Trophoblast cell (in vitro differentiated cells and primary cell): Measurements from ENCODE around the gene MFF.

Experiments used
- DNase-seq, 2 donors: peaks; one replicate each; pipeline ENCODE4 v3.0.0-alpha.2; 2016
- H2AFZ ChIP-seq: 2 replicates; pipeline ENCODE4 v1.6.1; 2013; ENCODE audit warnings: low read length, moderate library complexity, mild to moderate bottlenecking; ENCODE audit not compliant: insufficient read depth, poor library complexity
- H2AK5ac ChIP-seq: 2 replicates; pipeline ENCODE4 v1.6.1; 2013; ENCODE audit warnings: mild to moderate bottlenecking, low read length
- H2BK120ac ChIP-seq: 2 replicates; pipeline ENCODE4 v1.6.1; 2013; ENCODE audit warnings: low read length, mild to moderate bottlenecking, moderate library complexity; ENCODE audit not compliant: insufficient read depth, poor library complexity
- H2BK12ac ChIP-seq: 2 replicates; pipeline ENCODE4 v1.6.1; 2013; ENCODE audit warnings: mild to moderate bottlenecking, low read length, moderate library complexity
- H2BK5ac ChIP-seq: 2 replicates; pipeline ENCODE4 v1.6.1; 2013; ENCODE audit warnings: low read length, low read depth, moderate library complexity, mild to moderate bottlenecking; ENCODE audit not compliant: poor library complexity
- H3K14ac ChIP-seq: 2 replicates; pipeline ENCODE4 v1.6.1; 2013; ENCODE audit warnings: mild to moderate bottlenecking, low read length
- H3K18ac ChIP-seq: 2 replicates; pipeline ENCODE4 v1.6.1; 2013; ENCODE audit warnings: mild to moderate bottlenecking, low read length
- H3K23ac ChIP-seq: 2 replicates; pipeline ENCODE4 v1.6.1; 2013; ENCODE audit warnings: low read length
- H3K27ac ChIP-seq: 2 replicates; pipeline ENCODE4 v1.5.1; 2013; ENCODE audit warnings: low read depth, mild to moderate bottlenecking, inconsistent platforms, low read length, moderate library complexity
- H3K27me3 ChIP-seq: 2 replicates; pipeline ENCODE4 v1.6.1; 2013; ENCODE audit warnings: inconsistent platforms, mild to moderate bottlenecking, low read length, moderate library complexity; ENCODE audit not compliant: insufficient read depth
- H3K36me3 ChIP-seq, 2 experiments: 1 replicate in 1 of 2; 2 replicates in 1 of 2; pipeline ENCODE4 v1.6.1; 2013; ENCODE audit warnings: low read length in 2 of 2, mild to moderate bottlenecking in 2 of 2, moderate library complexity in 1 of 2; ENCODE audit not compliant: insufficient read depth in 2 of 2, control insufficient read depth in 1 of 2
- H3K4ac ChIP-seq: 2 replicates; pipeline ENCODE4 v1.6.1; 2013; ENCODE audit warnings: low read depth, mild to moderate bottlenecking, low read length, moderate library complexity
- H3K4me1 ChIP-seq, 2 experiments: 1 replicate in 1 of 2; 2 replicates in 1 of 2; pipeline ENCODE4 v1.6.1; 2013; ENCODE audit warnings: low read length in 2 of 2, mild to moderate bottlenecking in 2 of 2, moderate library complexity in 1 of 2; ENCODE audit not compliant: insufficient read depth in 2 of 2, control insufficient read depth in 1 of 2
- H3K4me2 ChIP-seq: 2 replicates; pipeline ENCODE4 v1.6.1; 2013; ENCODE audit warnings: inconsistent platforms, mild to moderate bottlenecking, low read length, moderate library complexity
- H3K4me3 ChIP-seq: 2 replicates; pipeline ENCODE4 v1.5.1; 2013; ENCODE audit warnings: mild to moderate bottlenecking, low read depth, low read length, inconsistent platforms
- H3K79me1 ChIP-seq: one replicate; pipeline ENCODE4 v1.6.1; 2013; ENCODE audit warnings: low read length
- H3K79me2 ChIP-seq: 2 replicates; pipeline ENCODE4 v1.6.1; 2013; ENCODE audit warnings: low read length, mild to moderate bottlenecking; ENCODE audit not compliant: control insufficient read depth, insufficient read depth, poor library complexity
- H3K9ac ChIP-seq: 2 replicates; pipeline ENCODE4 v1.6.1; 2013; ENCODE audit warnings: mild to moderate bottlenecking, low read length
- H3K9me3 ChIP-seq: 2 replicates; pipeline ENCODE4 v1.6.1; 2013; ENCODE audit warnings: low read depth, mild to moderate bottlenecking, control low read depth, inconsistent platforms, low read length; ENCODE audit not compliant: insufficient read depth
- H4K12ac ChIP-seq: 2 replicates; pipeline ENCODE4 v1.6.1; 2013; ENCODE audit warnings: low read depth, mild to moderate bottlenecking, low read length, moderate library complexity
- H4K8ac ChIP-seq: 2 replicates; pipeline ENCODE4 v1.6.1; 2013; ENCODE audit warnings: low read depth, mild to moderate bottlenecking, low read length, moderate library complexity
- H4K91ac ChIP-seq: one replicate; pipeline ENCODE4 v1.6.1; 2013; ENCODE audit warnings: low read depth, mild to moderate bottlenecking, low read length, moderate library complexity
- WGBS: extraction: QIAGEN DNeasy Blood & Tissue Kit; methylation state at CpG from one replicate; pipeline ENCODE4 v1.1.7; 2013; ENCODE audit warnings: missing lambda C conversion rate; ENCODE audit not compliant: insufficient read length, insufficient coverage; ENCODE audit errors: extremely low coverage; 5-methylcytosine and 5-hydroxymethylcytosine counted together

Gene MFF

GRCh38 chr2:227301523-227301922 lies 23.5 kb upstream of the MFF start:
- no peak overlapping the region for H3K23ac ChIP-seq
- no peak overlapping the region for H2AFZ ChIP-seq
- no peak overlapping the region for H3K9ac ChIP-seq
- H3K4me3 ChIP-seq: no peak overlapping the region
- no peak overlapping the region for H2BK5ac ChIP-seq
- no peaks in the 10 kb centered on the region for H3K4me1 ChIP-seq
- H3K4ac ChIP-seq: no peak overlapping the region
- H3K79me2 ChIP-seq: no peaks in the 10 kb centered on the region
- H4K12ac ChIP-seq: no peak overlapping the region
- no peaks in the 10 kb centered on the region for H3K27me3 ChIP-seq
- no peak overlapping the region for H3K14ac ChIP-seq
- no peak overlapping the region for H3K18ac ChIP-seq
- no peak overlapping the region for H2BK12ac ChIP-seq
- no peaks in the 10 kb centered on the region for H3K9me3 ChIP-seq
- H3K36me3 ChIP-seq: peaks cover 0 to 2% of the 10 kb centered on the region in 2 experiments
- no peak overlapping the region for H2BK120ac ChIP-seq
- WGBS: no CpG with 5 or more reads among the region's 1 CpG
- no peak for DNase-seq
- H3K79me1 ChIP-seq: no peaks in the 10 kb centered on the region
- no peak overlapping the region for H4K8ac ChIP-seq
- H2AK5ac ChIP-seq: no peak overlapping the region
- no peak overlapping the region for H3K4me2 ChIP-seq
- no peak overlapping the region for H4K91ac ChIP-seq
- no peak overlapping the region for H3K27ac ChIP-seq

GRCh38 chr2:227308784-227309183 lies 16.3 kb upstream of the MFF start:
- Histone ChIP-seq H4K8ac (no peak overlapping the region), H3K4me1 (peaks cover 0 to 7% of the 10 kb centered on the region in 2 experiments), H3K79me1 (no peaks in the 10 kb centered on the region), H2BK12ac (no peak overlapping the region), H3K27me3 (no peaks in the 10 kb centered on the region), H3K4ac (no peak overlapping the region), H4K12ac (no peak overlapping the region), H3K14ac (no peak overlapping the region), H2BK120ac (no peak overlapping the region), H2AK5ac (no peak overlapping the region), H2BK5ac (no peak overlapping the region), H4K91ac (no peak overlapping the region), H3K9ac (no peak overlapping the region), H3K4me2 (no peak overlapping the region), H3K18ac (no peak overlapping the region), H3K36me3 (peaks cover 0 to 2% of the 10 kb centered on the region in 2 experiments), H3K27ac (no peak overlapping the region), H3K79me2 (no peaks in the 10 kb centered on the region), H2AFZ (no peak overlapping the region), H3K9me3 (no peaks in the 10 kb centered on the region), H3K23ac (no peak overlapping the region), H3K4me3 (no peak overlapping the region)
- no CpG with 5 or more reads among the region's 4 CpGs for whole genome bisulfite sequencing
- peak; percentile 60 to 81 for DNase-seq

- Histone ChIP-seq H3K18ac (no peak overlapping the region), H2AFZ (no peak overlapping the region), H4K12ac (no peak overlapping the region), H3K4me2 (no peak overlapping the region), H2AK5ac (no peak overlapping the region), H3K79me1 (no peaks in the 10 kb centered on the region), H4K8ac (no peak overlapping the region), H3K27ac (peak overlapping the region; percentile 7), H3K14ac (no peak overlapping the region), H3K4me3 (no peak overlapping the region), H3K27me3 (no peaks in the 10 kb centered on the region), H3K4ac (no peak overlapping the region), H3K4me1 (peaks cover 0 to 7% of the 10 kb centered on the region in 2 experiments), H3K36me3 (no peaks in the 10 kb centered on the region), H3K9ac (no peak overlapping the region), H3K23ac (no peak overlapping the region), H3K9me3 (no peaks in the 10 kb centered on the region), H2BK12ac (no peak overlapping the region), H3K79me2 (no peaks in the 10 kb centered on the region), H2BK5ac (no peak overlapping the region), H2BK120ac (no peak overlapping the region), H4K91ac (no peak overlapping the region)
- DNase-seq: peak; percentile 68 to 93
- no CpG with 5 or more reads among the region's 4 CpGs for WGBS
Measured at GRCh38 chr2:227310756-227311110, 14.3 kb upstream of the MFF start.

- Histone ChIP-seq H2AK5ac (no peak overlapping the region), H3K9ac (no peak overlapping the region), H3K14ac (no peak overlapping the region), H3K9me3 (no peaks in the 10 kb centered on the region), H2BK120ac (no peak overlapping the region), H3K4ac (no peak overlapping the region), H3K27ac (no peak overlapping the region), H4K8ac (no peak overlapping the region), H3K4me3 (no peak overlapping the region), H3K18ac (no peak overlapping the region), H2BK5ac (no peak overlapping the region), H4K12ac (no peak overlapping the region), H3K4me2 (no peak overlapping the region), H4K91ac (no peak overlapping the region), H2AFZ (no peak overlapping the region), H3K23ac (no peak overlapping the region), H3K79me2 (no peaks in the 10 kb centered on the region), H2BK12ac (no peak overlapping the region), H3K27me3 (no peaks in the 10 kb centered on the region), H3K79me1 (no peaks in the 10 kb centered on the region), H3K4me1 (peaks cover 0 to 7% of the 10 kb centered on the region in 2 experiments), H3K36me3 (no peaks in the 10 kb centered on the region)
- DNase-seq: no peak
- WGBS: no CpG with 5 or more reads among the region's 5 CpGs
Measured at GRCh38 chr2:227311861-227312506, 13.1 kb upstream of the MFF start.
